Renal cortical epithelial cell (primary cell): ENCODE data around the gene SCFD1. TPM values are rescaled to one million over a fixed set of nuclear protein-coding genes. Genes with fewer than 3 reads are reported as not detected.
"Not testable (repeated sequence)": the region's sequence is repeated elsewhere in the genome, so short reads cannot be mapped to it uniquely, and the experiment has no call there.

Experiments
- DNase-seq: peaks from one replicate; pipeline ENCODE4 v3.0.0-alpha.2; 2011; ENCODE audit warnings: low read depth
- total RNA-seq: library from RNA; depleted of rRNA; stranded (reverse); fragments of >200 nt; gene quantifications from 2 replicates; pipeline ENCODE4 v1.2.3, GENCODE V29; 2014

The SCFD1 gene
- total RNA-seq, 1 donor from 2014 or later = 130 TPM

DNA sequence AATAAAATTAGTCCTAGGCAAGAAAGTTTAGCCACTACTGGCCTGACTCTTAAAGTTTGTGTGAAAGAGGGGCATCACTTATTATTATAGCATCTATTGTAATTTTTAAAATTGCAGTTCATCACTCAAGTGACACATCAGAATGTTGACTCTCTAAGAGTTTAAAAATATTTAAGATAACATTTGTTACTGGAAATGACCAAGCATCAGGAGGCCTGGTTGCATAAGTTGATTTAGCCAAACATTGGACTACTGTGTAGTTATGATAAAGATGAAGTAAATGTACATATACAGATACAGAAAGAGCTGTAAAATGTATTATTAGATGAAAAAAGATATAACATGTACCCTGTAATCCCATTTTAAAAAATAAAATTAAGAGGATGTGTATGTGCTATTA, 47.5 kb downstream of the SCFD1 start:
- DNase-seq = no peak

DNA sequence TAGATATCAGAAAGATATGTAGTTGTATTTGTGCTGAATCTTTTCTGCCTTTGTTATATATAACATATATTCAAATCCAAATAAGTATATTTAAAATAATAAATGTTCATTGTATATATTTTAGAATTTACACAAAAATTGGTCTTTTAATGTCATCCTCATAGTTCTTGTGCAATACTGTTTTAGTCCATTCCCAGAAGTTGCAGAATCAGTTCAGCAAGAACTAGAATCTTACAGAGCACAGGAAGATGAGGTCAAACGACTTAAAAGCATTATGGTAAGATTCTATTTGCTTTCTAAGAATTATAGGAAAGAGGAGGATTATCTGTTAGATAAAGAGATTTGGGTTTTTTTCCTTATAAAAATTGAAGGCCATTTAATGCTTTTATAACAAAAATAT, 51.0 kb downstream of the SCFD1 start:
- no peak for DNase-seq

DNA sequence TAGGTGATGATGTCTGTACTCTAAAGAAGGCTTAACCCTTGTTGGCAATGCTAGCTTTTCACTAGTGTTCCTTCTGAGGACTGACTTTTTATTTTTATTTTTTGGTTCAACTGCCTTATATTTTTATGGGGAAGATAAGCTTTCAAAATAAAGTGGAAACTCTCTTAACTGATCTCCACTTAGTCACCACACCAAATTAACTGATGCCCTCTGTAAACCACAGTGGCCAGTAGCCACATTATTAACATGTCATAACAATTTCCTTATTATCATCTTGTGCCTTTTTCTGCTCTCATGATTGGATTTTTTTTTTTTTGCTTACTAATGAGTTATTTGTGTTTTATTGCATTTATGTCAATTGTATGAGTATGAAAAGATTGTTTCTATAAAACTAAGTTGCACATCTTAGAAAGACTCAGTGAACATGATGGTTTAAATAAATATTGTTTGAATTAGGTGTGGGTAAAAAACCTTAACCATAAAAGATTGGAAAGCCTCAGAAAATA, 56.9 kb downstream of the SCFD1 start:
- DNase-seq = no peak

DNA sequence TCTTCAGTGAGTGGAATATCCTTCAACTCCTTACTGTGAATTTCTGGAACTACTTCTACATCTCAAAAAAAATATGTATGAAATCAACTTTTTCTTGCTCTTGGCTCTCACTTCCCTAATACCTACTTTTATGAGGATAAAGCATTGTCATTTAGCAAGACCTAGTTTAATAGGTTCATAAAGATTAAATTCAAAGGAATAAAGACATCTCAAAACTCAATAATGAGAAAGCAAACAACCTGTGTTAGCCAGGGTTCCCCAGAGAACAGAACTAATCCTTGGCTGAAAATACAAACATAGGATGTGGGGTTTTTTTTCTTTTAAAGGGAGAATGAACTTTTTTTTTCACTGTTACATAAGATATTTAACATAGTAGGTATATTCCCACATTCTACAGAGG, 57.9 kb downstream of the SCFD1 start:
- DNase-seq = no peak

DNA sequence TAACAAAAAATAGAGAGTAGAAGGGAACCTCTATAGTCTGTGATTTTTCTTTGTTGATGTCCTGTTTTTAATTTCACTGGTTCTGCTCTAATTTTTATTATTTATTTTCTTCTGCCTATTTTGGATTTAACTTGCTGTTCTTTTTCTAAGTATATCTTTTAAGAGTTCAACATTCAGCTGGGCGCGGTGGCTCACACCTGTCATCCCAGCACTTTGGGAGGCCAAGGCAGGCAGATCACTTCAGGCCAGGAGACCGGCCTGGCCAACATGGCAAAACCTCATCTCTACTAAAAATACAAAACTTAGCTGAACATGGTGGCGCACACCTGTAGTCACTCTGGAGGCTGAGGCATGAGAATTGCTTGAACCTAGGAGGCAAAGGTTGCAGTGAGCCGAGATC, 58.7 kb downstream of the SCFD1 start:
- DNase-seq = not testable (repeated sequence)

DNA sequence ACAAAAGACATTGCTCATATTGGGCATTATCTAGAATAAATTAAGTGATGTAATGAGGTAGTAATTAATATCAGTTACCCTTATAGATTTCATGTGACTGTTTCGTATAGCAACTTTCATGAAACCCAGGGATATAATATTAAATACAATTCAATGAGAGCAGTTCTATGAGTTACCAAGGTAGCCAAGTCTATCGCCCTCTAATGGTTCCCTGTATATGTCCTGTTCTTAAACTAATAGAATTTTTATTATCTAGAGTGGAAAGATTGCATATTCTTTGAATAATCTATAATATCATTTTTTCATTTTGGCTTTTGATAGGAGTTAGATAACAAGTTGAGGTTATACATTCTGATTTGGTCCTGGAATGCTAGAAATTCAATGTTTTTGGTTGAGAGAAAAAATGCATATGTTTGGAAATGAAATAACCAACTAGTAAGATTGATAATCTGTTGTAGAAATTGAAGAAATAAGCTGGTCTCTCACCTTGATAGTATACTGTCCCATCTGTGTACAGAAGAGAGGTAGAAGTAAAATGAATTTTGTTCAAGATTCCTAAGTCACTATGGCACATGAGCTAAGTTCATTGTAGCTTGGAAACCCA, 59.7 kb downstream of the SCFD1 start:
- peak; percentile 34 for DNase-seq

DNA sequence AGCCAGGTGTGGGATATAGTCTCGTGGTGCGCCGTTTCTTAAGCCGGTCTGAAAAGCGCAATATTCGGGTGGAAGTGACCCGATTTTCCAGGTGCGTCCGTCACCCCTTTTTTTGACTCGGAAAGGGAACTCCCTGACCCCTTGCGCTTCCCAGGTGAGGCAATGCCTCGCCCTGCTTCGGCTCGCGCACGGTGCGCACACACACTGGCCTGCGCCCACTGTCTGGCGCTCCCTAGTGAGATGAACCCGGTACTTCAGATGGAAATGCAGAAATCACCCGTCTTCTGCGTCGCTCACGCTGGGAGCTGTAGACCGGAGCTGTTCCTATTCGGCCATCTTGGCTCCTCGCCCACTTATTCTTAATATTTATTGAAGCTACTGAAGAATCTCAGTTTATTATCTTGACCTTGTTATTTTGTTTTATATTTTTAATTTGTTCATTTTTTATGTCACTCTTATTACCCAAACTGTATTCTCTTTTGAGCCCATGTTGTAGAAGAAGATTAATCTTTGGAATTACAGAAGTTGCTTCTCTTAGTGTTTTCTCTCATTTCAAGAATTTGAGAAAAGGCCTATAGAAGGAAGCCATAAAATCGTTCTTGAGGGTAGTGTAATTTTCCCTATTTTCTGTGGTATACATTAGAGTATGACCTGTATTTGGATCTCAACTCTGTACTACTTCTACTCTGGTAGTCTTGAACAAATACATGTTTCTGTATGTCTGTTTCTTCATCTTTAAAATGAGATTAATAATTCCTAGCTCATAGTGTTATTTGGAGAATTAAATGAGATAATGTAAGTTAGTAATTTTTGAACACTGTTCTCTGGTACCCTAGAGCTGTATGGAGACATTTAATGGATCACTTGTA, 68.6 kb downstream of the SCFD1 start:
- DNase-seq = not testable (repeated sequence)

DNA sequence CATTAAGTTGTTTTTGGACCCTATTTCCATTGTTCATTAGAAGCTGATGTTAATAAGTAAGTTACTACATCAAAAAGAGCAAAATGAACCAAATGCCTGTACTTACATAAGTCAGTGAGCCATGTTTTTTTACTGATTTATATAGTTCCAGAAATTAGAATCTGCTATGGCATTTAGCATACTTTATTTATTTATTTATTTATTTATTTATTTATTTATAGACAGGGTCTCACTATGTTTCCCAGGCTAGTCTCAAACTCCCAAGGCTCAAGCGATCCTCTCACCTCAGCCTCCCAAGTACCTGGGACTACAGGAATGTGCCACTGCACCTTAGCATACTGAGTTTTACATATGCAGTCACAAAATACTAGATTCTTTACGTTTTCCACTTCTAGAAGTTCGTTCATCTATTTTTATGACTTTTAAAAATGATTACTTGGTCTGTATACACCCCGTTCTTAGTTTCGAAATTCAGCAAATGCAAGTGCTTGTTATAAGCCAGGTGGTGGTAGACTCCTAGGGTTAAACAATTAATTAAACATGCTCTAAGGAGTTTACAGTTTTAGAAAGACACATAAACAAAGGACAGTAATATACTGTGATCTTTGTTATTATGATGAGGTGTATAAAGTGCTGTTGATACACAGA, 69.8 kb downstream of the SCFD1 start:
- DNase-seq = no peak

DNA sequence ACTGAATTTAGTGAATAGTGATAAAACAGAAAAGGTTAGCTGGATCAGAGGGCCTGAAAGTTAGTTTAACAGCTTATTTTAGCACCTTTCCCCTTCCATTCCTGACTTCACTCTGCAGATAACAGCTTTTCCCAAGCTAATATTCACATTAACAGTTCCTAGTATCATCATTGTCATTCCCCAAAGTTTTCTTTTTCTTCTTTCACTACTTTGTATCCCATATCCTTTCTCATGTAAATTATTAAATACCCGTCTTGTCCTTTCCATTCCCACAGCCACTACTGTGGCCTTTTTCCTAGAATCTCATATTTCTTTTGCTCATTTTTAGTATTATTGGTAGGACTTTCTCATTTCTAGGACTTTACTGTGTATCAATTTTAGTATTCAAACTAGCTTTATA, 70.5 kb downstream of the SCFD1 start:
- DNase-seq = no peak

DNA sequence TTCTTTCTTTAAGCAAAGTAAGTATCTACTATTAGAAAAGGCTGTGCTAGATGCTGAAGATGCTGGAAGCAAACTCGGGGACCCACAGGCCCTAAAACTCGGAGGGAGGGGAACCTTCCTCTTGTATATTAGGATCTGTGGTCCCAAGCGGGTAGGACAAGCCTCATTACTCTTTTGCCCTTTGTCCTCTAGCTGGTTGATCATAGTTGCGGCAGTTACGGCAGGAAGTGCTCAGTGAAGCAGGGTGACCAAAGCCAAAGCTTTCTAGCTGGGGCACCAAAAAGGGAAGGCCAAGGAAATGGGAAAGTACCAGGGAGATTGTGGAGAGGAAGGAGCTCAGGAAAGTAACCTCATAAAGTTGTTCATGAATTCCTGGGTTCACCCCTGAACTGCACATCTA, 76.3 kb downstream of the SCFD1 start:
- DNase-seq = peak; percentile 40

DNA sequence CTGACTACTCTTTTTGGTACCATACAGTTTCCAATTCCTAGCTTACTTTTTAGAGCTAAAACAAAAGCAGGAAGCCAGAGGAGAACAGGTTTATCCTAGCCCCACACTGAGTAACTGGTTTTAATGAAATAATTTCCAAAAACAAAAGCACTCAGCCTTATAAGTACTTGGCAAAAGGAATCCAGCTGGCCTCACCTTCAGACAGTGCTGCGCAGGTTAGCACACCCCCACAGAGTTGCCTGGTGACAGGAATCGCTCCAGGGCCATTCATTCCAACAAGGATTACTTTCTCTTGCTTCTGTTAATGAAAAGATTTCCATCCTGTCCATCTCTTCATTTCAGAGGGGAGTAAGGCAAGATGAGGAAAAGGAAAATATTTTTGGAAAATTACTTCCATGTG, 84.6 kb downstream of the SCFD1 start:
- DNase-seq = peak; percentile 10

DNA sequence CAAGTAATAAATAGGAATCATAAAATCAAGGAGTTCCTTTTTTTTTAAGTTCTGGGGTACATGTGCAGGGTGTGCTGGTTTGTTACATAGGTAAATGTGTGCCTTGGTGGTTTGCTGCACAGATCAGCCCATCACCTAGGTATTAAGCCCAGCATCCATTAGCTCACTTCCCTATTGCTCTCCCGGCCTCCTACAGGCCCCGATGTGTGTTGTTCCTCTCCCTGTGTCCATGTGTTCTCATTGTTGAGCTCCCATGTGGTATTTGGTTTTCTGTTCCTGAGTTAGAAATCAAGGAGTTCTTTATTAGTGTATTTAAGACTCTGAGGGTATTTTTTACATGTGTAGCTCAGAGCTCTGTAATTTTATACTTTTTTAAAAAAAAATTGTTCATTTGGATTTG, 86.0 kb downstream of the SCFD1 start:
- DNase-seq = no peak

DNA sequence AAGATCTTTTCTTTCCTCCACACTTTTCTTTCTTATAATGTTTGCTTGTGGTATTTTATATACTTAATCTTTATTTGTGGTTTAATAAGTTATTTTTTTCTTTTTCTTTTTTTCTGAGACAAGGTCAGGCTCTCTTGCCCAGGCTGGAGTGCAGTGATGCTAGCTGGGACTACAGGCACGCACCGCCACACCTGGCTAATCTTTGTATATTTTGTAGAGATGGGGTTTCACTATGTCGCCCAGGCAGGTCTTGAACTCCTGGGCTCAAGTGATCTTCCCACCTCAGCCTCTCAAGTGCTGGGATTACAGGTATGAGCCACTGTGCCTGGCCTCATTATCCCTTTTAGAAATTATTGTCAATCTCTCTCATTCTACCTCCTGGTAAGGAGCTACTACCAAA, 87.1 kb downstream of the SCFD1 start:
- no peak for DNase-seq

DNA sequence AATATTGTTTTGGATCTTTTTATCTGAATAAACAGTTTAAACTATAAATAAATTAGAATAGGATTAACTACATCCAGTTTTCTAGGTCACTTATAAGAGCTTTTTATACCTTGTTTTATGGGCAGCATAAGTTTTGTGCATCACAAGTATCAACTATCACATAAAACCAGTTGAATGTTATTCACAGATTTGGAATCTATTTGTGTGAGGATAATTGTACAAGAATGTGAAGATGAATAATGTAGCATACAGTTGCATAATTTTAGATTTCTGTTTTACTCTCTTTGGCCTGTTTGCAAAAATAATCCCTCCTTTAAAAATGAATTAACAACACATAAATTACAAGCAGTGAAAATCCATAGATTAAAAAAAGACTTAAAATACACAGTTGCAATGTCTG, 88.8 kb downstream of the SCFD1 start:
- no peak for DNase-seq

DNA sequence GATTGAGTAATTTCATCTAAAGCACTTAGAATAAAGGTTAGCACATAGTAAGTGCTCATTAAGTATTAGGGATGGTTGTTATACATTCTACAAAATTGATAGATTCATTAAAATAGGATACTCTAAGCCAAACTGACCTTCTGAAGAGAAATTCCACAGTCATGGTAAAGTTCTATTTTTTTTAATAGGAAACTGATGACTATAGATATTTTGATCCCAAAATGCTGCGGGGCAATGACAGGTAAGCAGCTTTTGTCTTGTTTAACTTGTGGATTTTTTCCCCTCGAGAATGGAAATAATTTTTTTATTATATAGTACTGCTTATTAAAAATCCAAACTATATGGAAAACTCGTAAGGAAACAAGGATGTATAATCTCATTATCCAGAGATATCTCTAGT, 97.0 kb downstream of the SCFD1 start:
- DNase-seq = no peak

DNA sequence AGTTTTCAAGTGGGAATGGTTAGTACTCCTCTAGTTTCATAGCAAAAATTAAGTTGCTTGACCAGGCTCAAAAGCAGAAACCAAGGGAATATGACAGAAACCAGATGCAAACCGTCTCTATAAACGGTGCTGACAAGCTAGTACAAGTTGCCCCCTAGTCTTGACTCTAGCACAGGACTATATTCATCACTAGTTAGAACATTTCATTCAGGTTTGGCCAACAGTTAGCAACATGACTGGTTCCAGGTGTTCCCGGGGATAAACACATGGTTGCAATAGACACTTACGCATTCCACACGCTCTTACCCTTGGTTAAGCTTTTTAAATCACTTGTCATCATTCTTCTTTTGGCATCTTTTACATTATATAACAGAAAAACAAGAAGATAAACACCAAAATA, 103.6 kb downstream of the SCFD1 start:
- DNase-seq = no peak

DNA sequence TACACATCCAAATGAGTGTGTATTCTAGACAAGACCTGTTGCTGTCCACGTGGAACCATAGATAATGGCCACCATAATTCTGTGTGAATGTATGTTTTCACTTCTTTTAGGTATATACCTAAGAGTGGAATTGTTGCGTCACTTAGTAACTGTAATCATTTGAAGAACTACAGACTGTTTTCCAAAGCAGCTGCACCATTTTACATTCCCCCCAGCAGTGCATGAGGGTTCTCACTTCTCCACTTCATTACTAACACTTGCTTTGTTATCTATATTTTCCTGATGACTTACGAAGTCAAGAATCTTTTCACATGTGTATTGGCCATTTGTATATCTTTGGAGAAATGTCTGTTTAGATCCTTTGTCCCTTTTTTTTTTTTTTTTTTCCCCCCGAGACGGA, 106.4 kb downstream of the SCFD1 start:
- no peak for DNase-seq

DNA sequence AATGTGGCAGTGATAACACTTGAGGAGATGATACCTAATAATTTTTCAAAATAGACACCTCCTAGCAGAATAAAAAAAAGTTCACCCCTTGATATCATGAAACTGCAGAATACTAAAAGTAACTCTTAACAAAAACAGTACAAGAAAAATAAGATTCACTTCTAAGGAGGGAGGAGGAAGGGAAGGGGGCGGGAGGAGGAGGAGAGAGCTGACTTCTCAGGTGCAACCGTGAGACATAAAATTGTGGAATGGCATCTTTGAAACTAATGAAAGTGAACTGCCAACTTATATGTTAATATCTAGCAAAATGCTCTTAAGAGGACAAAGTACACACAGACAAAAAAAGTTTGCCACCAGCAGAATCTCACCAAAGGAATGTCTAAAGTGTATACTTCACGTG, 115.8 kb downstream of the SCFD1 start:
- DNase-seq = no peak

DNA sequence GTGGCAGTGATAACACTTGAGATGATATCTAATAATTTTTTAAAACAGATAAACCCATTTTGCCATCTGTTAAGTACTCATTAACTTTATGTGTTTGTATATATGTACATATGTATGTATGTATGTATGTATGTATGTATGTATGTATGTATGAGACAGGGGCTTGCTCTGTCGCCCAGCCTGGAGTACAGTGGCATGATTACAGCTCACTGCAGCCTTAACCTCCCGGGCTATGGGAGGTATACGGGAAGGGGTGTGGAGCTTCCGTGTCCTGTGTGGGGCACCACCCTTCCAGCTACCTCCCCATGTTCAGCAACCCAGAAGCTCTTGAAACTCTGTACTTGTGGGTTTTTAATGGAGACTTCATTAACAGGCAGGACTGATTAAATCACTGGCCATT, 116.9 kb downstream of the SCFD1 start:
- no peak for DNase-seq

DNA sequence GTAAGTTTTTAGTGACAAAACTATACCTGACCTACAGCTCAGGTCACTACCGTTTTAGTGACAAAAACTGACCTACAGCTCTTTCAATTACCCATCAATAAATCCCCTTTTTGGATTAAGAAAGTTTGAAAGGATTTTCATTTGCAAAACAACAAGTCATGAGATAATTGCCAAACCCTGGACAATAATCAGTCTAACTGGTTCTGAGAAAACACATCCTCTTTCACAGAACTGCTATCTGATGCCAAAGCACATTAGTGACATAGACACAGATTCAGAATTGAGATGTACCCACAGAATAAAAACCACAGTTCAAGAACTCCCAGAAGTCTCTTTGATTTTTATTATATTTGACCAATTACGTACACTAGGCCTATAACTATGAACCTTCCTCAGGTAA, 126.2 kb downstream of the SCFD1 start:
- DNase-seq = no peak

DNA sequence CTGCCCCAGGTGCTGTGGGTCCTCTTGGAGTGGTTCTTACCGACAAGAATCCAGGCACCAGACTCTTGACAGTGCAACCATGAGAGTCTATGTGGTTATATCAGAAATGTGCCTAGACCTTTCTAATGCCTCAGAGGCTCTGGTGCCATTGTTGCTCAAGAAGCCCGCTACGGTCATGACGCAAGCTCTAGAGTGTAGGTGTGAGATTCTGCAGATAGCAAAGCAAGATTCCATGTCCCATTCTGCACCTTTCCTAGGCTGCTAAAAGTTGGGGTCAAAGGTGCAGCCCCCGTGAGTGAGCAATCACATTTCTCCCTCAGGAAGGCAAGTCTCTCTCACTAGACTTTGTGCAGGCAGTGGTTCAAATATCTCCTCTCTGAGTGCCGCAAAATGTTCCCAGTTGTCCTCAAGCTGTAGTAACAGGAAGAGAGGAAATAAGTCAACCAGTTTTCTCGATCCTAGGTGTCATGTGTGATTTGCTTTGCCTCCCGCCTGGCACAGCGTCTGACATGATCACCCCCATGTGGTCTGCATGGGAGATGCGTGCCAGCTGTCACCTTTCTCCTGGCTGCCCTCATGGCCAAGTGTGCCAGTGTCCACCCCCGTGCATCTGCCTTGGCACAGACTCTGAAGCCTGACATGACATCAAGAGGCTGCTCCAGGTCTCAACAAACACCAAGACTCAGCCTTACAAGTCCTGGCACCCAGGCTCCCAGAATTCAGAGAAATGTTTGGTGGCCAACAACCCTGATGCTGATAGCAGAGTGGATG, 129.7 kb downstream of the SCFD1 start:
- no peak for DNase-seq

DNA sequence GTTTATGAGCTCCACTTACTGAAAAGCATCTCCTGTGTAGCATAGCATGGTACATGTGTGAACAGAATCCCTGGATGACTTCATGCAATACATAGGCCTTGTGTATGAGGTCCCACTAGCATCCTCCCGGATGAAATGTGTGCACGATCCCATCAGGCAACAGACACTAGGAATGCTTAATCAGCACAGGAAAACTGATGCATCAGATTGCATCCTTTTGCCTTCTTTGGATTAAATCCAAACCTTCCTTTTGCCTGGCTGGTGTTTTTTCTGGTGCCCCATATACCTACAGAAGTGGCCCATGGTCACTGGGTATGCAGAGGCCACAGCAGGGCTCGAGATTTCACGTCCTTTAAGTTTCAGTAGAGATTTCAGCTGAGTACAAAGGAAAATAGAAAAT, 131.3 kb downstream of the SCFD1 start:
- no peak for DNase-seq
